ENCODE results near the gene EGF. TPM values are rescaled to one million over a fixed set of nuclear protein-coding genes. Genes with fewer than 3 reads are reported as not detected.
A peak's percentile ranks its signal among the peaks of the same experiment; 100 is the strongest.
"Not testable (repeated sequence)": the region's sequence is repeated elsewhere in the genome, so short reads cannot be mapped to it uniquely, and the experiment has no call there.

EGF gene
- polyA plus RNA-seq, 2 of the 4 experiments (the other 2 are of a cell fraction), result 0.59 to 0.98 TPM

GRCh38 chr4:109930872-109931271 lies 18.2 kb downstream of the EGF start:
- CTCF ChIA-PET, result no interaction called here
- Histone ChIP-seq H3K4me1 (no peaks in the 10 kb centered on the region), H3K9me3 (no peaks in the 10 kb centered on the region), H3K27ac (no peak overlapping the region), H3K4me3 (no peak overlapping the region), H3K4me2 (no peak overlapping the region)
- POLR2A ChIA-PET, result interaction anchor here (0.6 kb wide), 1 partner anchor 114 kb away, joined by 3 read pairs; no protein-coding TSS in a partner anchor
- FAIRE-seq, result no peak
- TF ChIP-seq, protein P1, sequence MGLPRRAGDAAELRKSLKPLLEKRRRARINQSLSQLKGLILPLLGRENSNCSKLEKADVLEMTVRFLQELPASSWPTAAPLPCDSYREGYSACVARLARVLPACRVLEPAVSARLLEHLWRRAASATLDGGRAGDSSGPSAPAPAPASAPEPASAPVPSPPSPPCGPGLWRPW (IDR thresholded peaks at IDR 0.05), result no peak
- TF ChIP-seq RCOR1 (IDR thresholded peaks at IDR 0.05; ENCODE audit: low read depth, low read length) (no peak), CBX8 (IDR thresholded peaks at IDR 0.05) (no peak), NR3C1 (IDR thresholded peaks at IDR 0.05) (no peak), HOXB13 (CRISPR knock-in tag; IDR thresholded peaks at IDR 0.05; ENCODE audit: low read depth) (no peak), RNF2 (IDR thresholded peaks at IDR 0.05; ENCODE audit: borderline replicate concordance, low read depth) (no peak), RAD21 (conservative IDR thresholded peaks at IDR 0.05 in 1 of 2, IDR thresholded peaks at IDR 0.05 in 1 of 2) (no peak), ZSCAN20 (CRISPR knock-in tag; IDR thresholded peaks at IDR 0.05) (no peak), POLR2AphosphoS2 (conservative IDR thresholded peaks at IDR 0.05; ENCODE audit: low read length) (no peak), MAFK (IDR thresholded peaks at IDR 0.05; ENCODE audit: partially characterized antibody) (no peak), TP53 (CRISPR knock-in tag; IDR thresholded peaks at IDR 0.05) (no peak)
- no peak for DNase-seq (ENCODE audit: low read depth in 1 of 2, low spot score in 1 of 2)
- ATAC-seq, result no peak

- CTCF ChIA-PET, result no interaction called here
- no peak for ATAC-seq
- Histone ChIP-seq H3K9me3 (no peaks in the 10 kb centered on the region), H3K4me3 (no peak overlapping the region), H3K4me1 (no peaks in the 10 kb centered on the region), H3K4me2 (no peak overlapping the region), H3K27ac (no peak overlapping the region)
- FAIRE-seq, result no peak
- TF ChIP-seq SMC3 (IDR thresholded peaks at IDR 0.05) (no peak), SREBF2 (IDR thresholded peaks at IDR 0.05) (no peak), CBX8 (IDR thresholded peaks at IDR 0.05) (no peak)
- DNase-seq (ENCODE audit: low read depth in 1 of 2, low spot score in 1 of 2), result no peak
- WGBS (ENCODE audit: missing lambda C conversion rate), result 79% methylated on average over 4 of the region's 4 CpGs
- POLR2A ChIA-PET, result no interaction called here
Measured at GRCh38 chr4:109931318-109931717, 18.6 kb downstream of the EGF start.

DNA sequence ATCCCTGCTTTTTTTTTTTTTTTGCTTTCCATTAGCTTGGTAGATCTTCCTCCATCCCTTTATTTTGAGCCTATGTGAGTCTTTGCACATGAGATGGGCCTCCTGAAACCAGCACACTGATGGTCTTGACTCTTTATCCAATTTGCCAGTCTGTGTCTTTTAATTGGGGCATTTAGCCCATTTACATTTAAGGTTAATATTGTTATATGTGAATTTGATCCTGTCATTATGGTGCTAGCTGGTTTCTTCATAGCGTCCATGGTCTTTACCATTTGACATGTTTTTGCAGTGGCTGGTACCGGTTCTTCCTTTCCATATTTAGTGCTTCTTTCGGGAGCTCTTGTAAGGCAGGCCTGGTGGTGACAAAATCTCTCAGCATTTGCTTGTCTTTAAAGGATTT lies 24.7 kb downstream of the EGF start:
- ATAC-seq; H3K4me2 ChIP-seq; H3K4me1 ChIP-seq; H3K9me3 ChIP-seq; POLR2A ChIA-PET; DNase-seq (ENCODE audit: low read depth in 1 of 2, low spot score in 1 of 2); FAIRE-seq; H3K27ac ChIP-seq; H3K4me3 ChIP-seq: not testable (repeated sequence)
- 78% methylated on average over 3 of the region's 3 CpGs for WGBS (ENCODE audit: missing lambda C conversion rate)
- CTCF ChIA-PET, result interaction anchor here (0.7 kb wide), 1 partner anchor 17 kb away, joined by 3 read pairs; no protein-coding TSS in a partner anchor

DNA sequence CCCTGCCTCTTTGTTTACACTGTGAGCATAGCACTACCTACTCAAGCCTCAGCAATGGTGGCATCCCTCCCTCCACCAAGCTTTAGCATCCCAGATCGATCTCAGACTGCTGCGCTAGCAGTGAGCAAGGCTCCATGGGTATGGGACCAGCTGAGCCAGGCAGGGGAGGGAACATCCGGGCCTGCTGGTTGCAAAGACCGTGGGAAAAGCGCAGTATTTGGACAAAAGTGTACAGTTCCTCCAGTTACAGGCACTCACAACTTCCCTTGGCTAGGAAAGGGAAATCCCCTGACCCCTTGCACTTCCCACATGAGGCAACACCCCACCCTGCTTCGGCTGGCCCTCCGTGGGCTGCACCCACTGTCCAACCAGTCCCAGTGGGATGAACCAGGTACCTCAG lies 26.5 kb downstream of the EGF start:
- Histone ChIP-seq H3K4me1 (0 out of 3 replicates have a peak, but pooled peaks cover 4% of the 10 kb centered on the region), H3K4me3 (no peak overlapping the region), H3K27ac (no peak overlapping the region), H3K9me3 (no peaks in the 10 kb centered on the region), H3K4me2 (no peak overlapping the region)
- TF ChIP-seq POLR2AphosphoS2 (conservative IDR thresholded peaks at IDR 0.05; ENCODE audit: low read length), result no peak
- no peak for TF ChIP-seq NFE2L2 (conservative IDR thresholded peaks at IDR 0.05; ENCODE audit: low read length)
- TF ChIP-seq EHF (CRISPR knock-in tag; IDR thresholded peaks at IDR 0.05), result no peak
- DNase-seq (ENCODE audit: low read depth in 1 of 2, low spot score in 1 of 2) (no peak), FAIRE-seq (no peak), ATAC-seq (no peak)
- CTCF ChIA-PET, result no interaction called here
- POLR2A ChIA-PET, result no interaction called here
- WGBS (ENCODE audit: missing lambda C conversion rate), result 52% methylated on average over 7 of the region's 7 CpGs

DNA sequence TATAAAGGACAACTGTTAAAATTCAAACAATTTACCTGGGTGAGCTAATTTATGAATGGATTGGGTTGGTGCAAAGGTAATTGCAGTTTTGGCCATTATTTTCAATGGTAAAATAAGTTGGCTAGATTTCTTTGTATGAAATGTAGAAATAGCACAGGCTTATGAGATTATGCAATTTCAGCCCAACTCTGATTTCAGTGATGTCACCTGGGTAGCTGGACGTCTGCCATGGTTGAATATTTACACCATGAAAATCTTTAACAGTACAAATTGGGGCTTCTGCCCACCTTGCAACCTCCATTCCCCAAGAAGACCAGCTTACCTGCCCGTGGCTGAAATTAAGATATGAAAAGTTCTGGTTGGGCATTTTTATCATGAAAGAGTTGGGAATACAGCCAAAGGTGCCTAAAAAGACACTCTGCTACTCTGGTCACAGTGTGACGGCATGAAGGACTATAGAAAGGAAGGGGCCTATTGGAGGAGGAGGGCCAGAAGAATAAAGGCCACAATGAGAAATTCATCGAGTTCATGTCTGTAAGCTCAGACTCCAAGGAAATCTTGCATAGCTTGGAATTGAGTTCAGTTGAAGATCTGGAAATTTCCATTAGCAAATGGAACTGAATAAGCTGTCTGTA lies 29.7 kb downstream of the EGF start:
- no peak for ATAC-seq

More for the DNA sequence above, 29.7 kb downstream of the EGF start:
- Histone ChIP-seq H3K4me2 (no peak overlapping the region), H3K27ac (no peak overlapping the region), H3K4me3 (no peak overlapping the region), H3K4me1 (peaks cover 4% of the 10 kb centered on the region; the same call in 1 of the 3 replicates), H3K9me3 (no peaks in the 10 kb centered on the region)
- no peak for FAIRE-seq
- 34% methylated on average over 4 of the region's 4 CpGs for WGBS (ENCODE audit: missing lambda C conversion rate)
- TF ChIP-seq CHD4 (IDR thresholded peaks at IDR 0.05; ENCODE audit: borderline replicate concordance), result no peak
- TF ChIP-seq CEBPB (IDR thresholded peaks at IDR 0.05), result peak in 1 of 2 experiments; percentile 23; a peak in 1 of 4 replicates
- POLR2A ChIA-PET, result no interaction called here
- CTCF ChIA-PET, result interaction anchor here (1.7 kb wide), 1 partner anchor 21 kb away, joined by 4 read pairs; no protein-coding TSS in a partner anchor
- no peak for DNase-seq (ENCODE audit: low read depth in 1 of 2, low spot score in 1 of 2)
